ENCODE measurements around the gene SIGLEC11.

GRCh38 chr19:50003810-50004419, 42.9 kb upstream of the SIGLEC11 start:
- TF ChIP-seq, protein P1, sequence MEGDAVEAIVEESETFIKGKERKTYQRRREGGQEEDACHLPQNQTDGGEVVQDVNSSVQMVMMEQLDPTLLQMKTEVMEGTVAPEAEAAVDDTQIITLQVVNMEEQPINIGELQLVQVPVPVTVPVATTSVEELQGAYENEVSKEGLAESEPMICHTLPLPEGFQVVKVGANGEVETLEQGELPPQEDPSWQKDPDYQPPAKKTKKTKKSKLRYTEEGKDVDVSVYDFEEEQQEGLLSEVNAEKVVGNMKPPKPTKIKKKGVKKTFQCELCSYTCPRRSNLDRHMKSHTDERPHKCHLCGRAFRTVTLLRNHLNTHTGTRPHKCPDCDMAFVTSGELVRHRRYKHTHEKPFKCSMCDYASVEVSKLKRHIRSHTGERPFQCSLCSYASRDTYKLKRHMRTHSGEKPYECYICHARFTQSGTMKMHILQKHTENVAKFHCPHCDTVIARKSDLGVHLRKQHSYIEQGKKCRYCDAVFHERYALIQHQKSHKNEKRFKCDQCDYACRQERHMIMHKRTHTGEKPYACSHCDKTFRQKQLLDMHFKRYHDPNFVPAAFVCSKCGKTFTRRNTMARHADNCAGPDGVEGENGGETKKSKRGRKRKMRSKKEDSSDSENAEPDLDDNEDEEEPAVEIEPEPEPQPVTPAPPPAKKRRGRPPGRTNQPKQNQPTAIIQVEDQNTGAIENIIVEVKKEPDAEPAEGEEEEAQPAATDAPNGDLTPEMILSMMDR (IDR thresholded peaks at IDR 0.05): no peak
- TF ChIP-seq POLR2A (IDR thresholded peaks at IDR 0.05): no peak
